WERI-Rb-1 (cell line): ENCODE results near the gene MUC5B.

Experiments used
- DNase-seq: peaks from one replicate; pipeline ENCODE4 v3.0.0-alpha.2; 2020
- H3K27ac ChIP-seq: fragments of 250-450 bp; sonication (Bioruptor Pico); 2 replicates; pipeline ENCODE4 v1.5.1; 2020; ENCODE audit warnings: mild to moderate bottlenecking, moderate library complexity
- H3K27me3 ChIP-seq: fragments of 250-450 bp; sonication (Bioruptor Pico); 2 replicates; pipeline ENCODE4 v1.5.1; 2021; ENCODE audit warnings: mild to moderate bottlenecking, low read depth, moderate library complexity; ENCODE audit not compliant: insufficient read depth, severe bottlenecking
- H3K36me3 ChIP-seq: fragments of 250-450 bp; sonication (Bioruptor Pico); 2 replicates; pipeline ENCODE4 v1.5.1; 2020; ENCODE audit warnings: mild to moderate bottlenecking, moderate library complexity
- H3K4me3 ChIP-seq: 2 replicates; pipeline ENCODE4 v1.5.1; 2011; ENCODE audit warnings: low read depth, mild to moderate bottlenecking, control low read depth, low read length
- H3K9me3 ChIP-seq: fragments of 250-450 bp; sonication (Bioruptor Pico); 2 replicates; pipeline ENCODE4 v1.5.1; 2021; ENCODE audit warnings: mild to moderate bottlenecking, moderate library complexity; ENCODE audit not compliant: severe bottlenecking
- TF ChIP-seq, protein P1 (sequence below): IDR thresholded peaks from 2 replicates; pipeline ENCODE4 v1.5.1; 2011; ENCODE audit warnings: low read depth, mild to moderate bottlenecking, control low read depth, inconsistent platforms, low read length

The MUC5B gene

DNA sequence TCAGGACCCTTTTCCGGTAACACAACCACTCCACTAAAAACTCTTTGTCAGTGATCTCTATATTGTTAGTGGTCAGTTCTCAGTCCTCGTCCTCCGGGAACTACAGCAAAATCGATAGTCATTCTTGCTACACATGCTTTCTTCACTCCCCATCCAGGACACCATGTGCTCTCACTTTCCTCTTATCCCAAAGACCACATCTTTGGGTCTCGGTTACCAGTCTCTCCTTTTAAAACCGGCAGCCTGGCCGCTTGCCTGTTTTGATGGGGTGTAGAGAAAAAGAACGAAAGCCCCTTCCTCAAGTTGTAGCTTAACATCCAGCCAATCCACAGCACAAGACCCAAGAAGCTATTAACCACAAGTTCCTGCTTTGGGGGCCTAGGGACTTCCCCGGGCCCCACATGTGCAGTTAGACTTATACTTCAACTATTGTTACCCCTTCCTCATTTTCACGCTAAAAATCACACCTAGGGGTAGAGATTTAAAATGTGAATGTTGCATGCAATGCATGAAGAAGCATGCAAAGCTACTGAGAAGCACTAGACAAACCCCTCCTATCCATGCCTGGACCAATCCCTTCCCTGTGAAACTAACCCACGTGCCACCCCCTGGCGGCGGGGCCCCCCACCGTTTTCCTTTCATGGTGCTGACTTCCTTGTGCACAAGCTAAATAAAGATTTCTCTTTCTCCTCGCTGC, 88.1 kb downstream of the MUC5B start:
- peaks cover 11% of the 10 kb centered on the region for H3K36me3 ChIP-seq
- H3K27me3 ChIP-seq = no peaks in the 10 kb centered on the region
- H3K9me3 ChIP-seq = peaks cover 31% of the 10 kb centered on the region
- no peak overlapping the region for H3K27ac ChIP-seq
- TF ChIP-seq, protein P1, sequence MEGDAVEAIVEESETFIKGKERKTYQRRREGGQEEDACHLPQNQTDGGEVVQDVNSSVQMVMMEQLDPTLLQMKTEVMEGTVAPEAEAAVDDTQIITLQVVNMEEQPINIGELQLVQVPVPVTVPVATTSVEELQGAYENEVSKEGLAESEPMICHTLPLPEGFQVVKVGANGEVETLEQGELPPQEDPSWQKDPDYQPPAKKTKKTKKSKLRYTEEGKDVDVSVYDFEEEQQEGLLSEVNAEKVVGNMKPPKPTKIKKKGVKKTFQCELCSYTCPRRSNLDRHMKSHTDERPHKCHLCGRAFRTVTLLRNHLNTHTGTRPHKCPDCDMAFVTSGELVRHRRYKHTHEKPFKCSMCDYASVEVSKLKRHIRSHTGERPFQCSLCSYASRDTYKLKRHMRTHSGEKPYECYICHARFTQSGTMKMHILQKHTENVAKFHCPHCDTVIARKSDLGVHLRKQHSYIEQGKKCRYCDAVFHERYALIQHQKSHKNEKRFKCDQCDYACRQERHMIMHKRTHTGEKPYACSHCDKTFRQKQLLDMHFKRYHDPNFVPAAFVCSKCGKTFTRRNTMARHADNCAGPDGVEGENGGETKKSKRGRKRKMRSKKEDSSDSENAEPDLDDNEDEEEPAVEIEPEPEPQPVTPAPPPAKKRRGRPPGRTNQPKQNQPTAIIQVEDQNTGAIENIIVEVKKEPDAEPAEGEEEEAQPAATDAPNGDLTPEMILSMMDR = no peak
- DNase-seq = no peak
- H3K4me3 ChIP-seq = no peak overlapping the region
